Stromal cell of bone marrow (primary cell): ENCODE measurements around the gene HSPG2.
"Not testable (repeated sequence)": the region's sequence is repeated elsewhere in the genome, so short reads cannot be mapped to it uniquely, and the experiment has no call there.

Experiments
- DNase-seq: peaks from one replicate; pipeline ENCODE4 v3.0.0-alpha.2; 2012; ENCODE audit warnings: low read depth

HSPG2 gene

GRCh38 chr1:21823980-21824702 lies 113.0 kb downstream of the HSPG2 start:
- DNase-seq, result no peak

- DNase-seq, result no peak
Measured at GRCh38 chr1:21823206-21823979, 113.7 kb downstream of the HSPG2 start.

GRCh38 chr1:21822349-21822748 lies 114.8 kb downstream of the HSPG2 start:
- DNase-seq, result no peak

GRCh38 chr1:21821385-21822019 lies 115.6 kb downstream of the HSPG2 start:
- DNase-seq, result no peak

- no peak for DNase-seq
Measured at GRCh38 chr1:21820597-21821232, 116.4 kb downstream of the HSPG2 start.

GRCh38 chr1:21818656-21819055 lies 118.5 kb downstream of the HSPG2 start:
- DNase-seq, result no peak

GRCh38 chr1:21816602-21817302 lies 120.4 kb downstream of the HSPG2 start:
- peak; percentile 32 for DNase-seq

- DNase-seq, result no peak
Measured at GRCh38 chr1:21815724-21816321, 121.3 kb downstream of the HSPG2 start.

GRCh38 chr1:21814981-21815582 lies 122.0 kb downstream of the HSPG2 start:
- DNase-seq, result no peak

- no peak for DNase-seq
Measured at GRCh38 chr1:21814241-21814918, 122.7 kb downstream of the HSPG2 start.

GRCh38 chr1:21813542-21813941 lies 123.6 kb downstream of the HSPG2 start:
- no peak for DNase-seq

- DNase-seq, result peak; percentile 28
Measured at GRCh38 chr1:21811875-21812305, 125.2 kb downstream of the HSPG2 start, which contains the start of gene LDLRAD2. LDLRAD2 (plus strand) TSS chr1:21812265; CDS start chr1:21812452, 187 bp downstream.

GRCh38 chr1:21804536-21804935 lies 132.6 kb downstream of the HSPG2 start:
- DNase-seq, result no peak

GRCh38 chr1:21801100-21801499 lies 136.0 kb downstream of the HSPG2 start:
- no peak for DNase-seq

GRCh38 chr1:21799730-21800129 lies 137.4 kb downstream of the HSPG2 start:
- no peak for DNase-seq

- no peak for DNase-seq
Measured at GRCh38 chr1:21795075-21795474, 142.0 kb downstream of the HSPG2 start.

- no peak for DNase-seq
Measured at GRCh38 chr1:21794656-21795055, 142.5 kb downstream of the HSPG2 start.

GRCh38 chr1:21793104-21793503 lies 144.0 kb downstream of the HSPG2 start:
- DNase-seq, result no peak

- no peak for DNase-seq
Measured at GRCh38 chr1:21786640-21787039, 150.5 kb downstream of the HSPG2 start.

GRCh38 chr1:21785764-21786163 lies 151.3 kb downstream of the HSPG2 start:
- DNase-seq, result not testable (repeated sequence)
